ENCODE data around the gene DHFR. TPM values are rescaled to one million over a fixed set of nuclear protein-coding genes. Genes with fewer than 3 reads are reported as not detected.

Gene DHFR
- total RNA-seq, 1 donor: 29.8 TPM

- TF ChIP-seq CTCF (IDR thresholded peaks at IDR 0.05; ENCODE audit: insufficient read depth, low read depth, low read length): no peak
- H3K4me3 ChIP-seq (ENCODE audit: low read depth, low read length): no peak overlapping the region
- DNase-seq (ENCODE audit: low read depth): no peak
These were observed 32.0 kb downstream of the DHFR start for GRCh38 chr5:80622756-80623155.

GRCh38 chr5:80620211-80620610 lies 34.6 kb downstream of the DHFR start:
- TF ChIP-seq CTCF (IDR thresholded peaks at IDR 0.05; ENCODE audit: insufficient read depth, low read depth, low read length): no peak
- peak; percentile 43 for DNase-seq (ENCODE audit: low read depth)
- H3K4me3 ChIP-seq (ENCODE audit: low read depth, low read length): no peak overlapping the region

GRCh38 chr5:80619086-80619485 lies 35.7 kb downstream of the DHFR start:
- TF ChIP-seq CTCF (IDR thresholded peaks at IDR 0.05; ENCODE audit: insufficient read depth, low read depth, low read length): no peak
- H3K4me3 ChIP-seq (ENCODE audit: low read depth, low read length): no peak overlapping the region
- DNase-seq (ENCODE audit: low read depth): no peak

GRCh38 chr5:80618438-80618837 lies 36.3 kb downstream of the DHFR start:
- no peak overlapping the region for H3K4me3 ChIP-seq (ENCODE audit: low read depth, low read length)
- DNase-seq (ENCODE audit: low read depth): no peak
- TF ChIP-seq CTCF (IDR thresholded peaks at IDR 0.05; ENCODE audit: insufficient read depth, low read depth, low read length): no peak

- DNase-seq (ENCODE audit: low read depth): no peak
- H3K4me3 ChIP-seq (ENCODE audit: low read depth, low read length): no peak overlapping the region
- no peak for TF ChIP-seq CTCF (IDR thresholded peaks at IDR 0.05; ENCODE audit: insufficient read depth, low read depth, low read length)
These were observed 39.4 kb downstream of the DHFR start for GRCh38 chr5:80615266-80615914.

- no peak overlapping the region for H3K4me3 ChIP-seq (ENCODE audit: low read depth, low read length)
- no peak for DNase-seq (ENCODE audit: low read depth)
- no peak for TF ChIP-seq CTCF (IDR thresholded peaks at IDR 0.05; ENCODE audit: insufficient read depth, low read depth, low read length)
These were observed 45.1 kb downstream of the DHFR start for GRCh38 chr5:80609692-80610091.

GRCh38 chr5:80608731-80609130 lies 46.1 kb downstream of the DHFR start:
- no peak overlapping the region for H3K4me3 ChIP-seq (ENCODE audit: low read depth, low read length)
- no peak for DNase-seq (ENCODE audit: low read depth)
- no peak for TF ChIP-seq CTCF (IDR thresholded peaks at IDR 0.05; ENCODE audit: insufficient read depth, low read depth, low read length)
